ENCODE results near the gene KRT4. TPM values are rescaled to one million over a fixed set of nuclear protein-coding genes. Genes with fewer than 3 reads are reported as not detected.

KRT4 gene
- total RNA-seq, 1 donor from 2014 or later = 1.3 TPM

- H3K27ac Mint-ChIP-seq = no peak overlapping the region
Measured at GRCh38 chr12:52788876-52789636, 24.9 kb downstream of the KRT4 start.

GRCh38 chr12:52788192-52788875 is 25.6 kb downstream of the KRT4 start:
- Mint-ChIP-seq H3K4me1 (peaks cover 7% of the 10 kb centered on the region), H3K27me3 (ENCODE audit: low read depth) (peaks cover 69% of the 10 kb centered on the region), H3K36me3 (no peaks in the 10 kb centered on the region), H3K4me3 (no peak overlapping the region), H3K27ac (no peak overlapping the region), H3K9me3 (peaks cover 3% of the 10 kb centered on the region)
- TF ChIP-seq CTCF (IDR thresholded peaks at IDR 0.05; ENCODE audit: unreplicated experiment) = no peak
- DNase-seq (ENCODE audit: low spot score in 2 of 2, unreplicated experiment in 2 of 2) = no peak

More at GRCh38 chr12:52788876-52789636, 24.9 kb downstream of the KRT4 start:
- DNase-seq (ENCODE audit: low spot score in 2 of 2, unreplicated experiment in 2 of 2) = no peak
- no peak overlapping the region for H3K4me3 Mint-ChIP-seq
- peaks cover 7% of the 10 kb centered on the region for H3K4me1 Mint-ChIP-seq
- peaks cover 3% of the 10 kb centered on the region for H3K9me3 Mint-ChIP-seq
- TF ChIP-seq CTCF (IDR thresholded peaks at IDR 0.05; ENCODE audit: unreplicated experiment) = no peak
- H3K27me3 Mint-ChIP-seq (ENCODE audit: low read depth) = peaks cover 68% of the 10 kb centered on the region
- H3K36me3 Mint-ChIP-seq = no peaks in the 10 kb centered on the region

GRCh38 chr12:52787324-52788191 is 26.4 kb downstream of the KRT4 start:
- peaks cover 65% of the 10 kb centered on the region for H3K27me3 Mint-ChIP-seq (ENCODE audit: low read depth)
- no peaks in the 10 kb centered on the region for H3K36me3 Mint-ChIP-seq
- peaks cover 7% of the 10 kb centered on the region for H3K4me1 Mint-ChIP-seq
- no peak overlapping the region for H3K27ac Mint-ChIP-seq
- no peak for TF ChIP-seq CTCF (IDR thresholded peaks at IDR 0.05; ENCODE audit: unreplicated experiment)
- H3K4me3 Mint-ChIP-seq = no peak overlapping the region
- no peak for DNase-seq (ENCODE audit: low spot score in 2 of 2, unreplicated experiment in 2 of 2)
- peaks cover 3% of the 10 kb centered on the region for H3K9me3 Mint-ChIP-seq

- Mint-ChIP-seq H3K27ac (no peak overlapping the region), H3K9me3 (peaks cover 3% of the 10 kb centered on the region), H3K27me3 (ENCODE audit: low read depth) (peaks cover 68% of the 10 kb centered on the region), H3K36me3 (no peaks in the 10 kb centered on the region), H3K4me3 (no peak overlapping the region), H3K4me1 (peaks cover 7% of the 10 kb centered on the region)
- TF ChIP-seq CTCF (IDR thresholded peaks at IDR 0.05; ENCODE audit: unreplicated experiment) = no peak
- DNase-seq (ENCODE audit: low spot score in 2 of 2, unreplicated experiment in 2 of 2) = no peak
Measured at GRCh38 chr12:52784909-52785308, 29.0 kb downstream of the KRT4 start.

- no peak for TF ChIP-seq CTCF (IDR thresholded peaks at IDR 0.05; ENCODE audit: unreplicated experiment)
- peaks cover 7% of the 10 kb centered on the region for H3K4me1 Mint-ChIP-seq
- H3K9me3 Mint-ChIP-seq = peaks cover 3% of the 10 kb centered on the region
- H3K4me3 Mint-ChIP-seq = no peak overlapping the region
- H3K27me3 Mint-ChIP-seq (ENCODE audit: low read depth) = peaks cover 68% of the 10 kb centered on the region
- DNase-seq (ENCODE audit: low spot score in 2 of 2, unreplicated experiment in 2 of 2) = no peak
- no peak overlapping the region for H3K27ac Mint-ChIP-seq
- H3K36me3 Mint-ChIP-seq = no peaks in the 10 kb centered on the region
Measured at GRCh38 chr12:52783563-52784316, 30.2 kb downstream of the KRT4 start.

All from mesothelial cell of epicardium (in vitro differentiated cells).